B cell (primary cell): ENCODE data around the gene NEO1. TPM values are rescaled to one million over a fixed set of nuclear protein-coding genes. Genes with fewer than 3 reads are reported as not detected.

Experiments
- ATAC-seq: fragments of 200-7000 bp; cut with Tn5 transposase; one replicate; pipeline ENCODE4 v1.10.0; 2021; ENCODE audit warnings: low read depth, mild to moderate bottlenecking, moderate number of reproducible peaks, moderate library complexity
- CTCF ChIA-PET: fragments of 350-600 bp; sonication (Branson Sonifier 250); formaldehyde crosslinking; loops from one replicate; lab custom pipeline; 2021; ENCODE audit warnings: antibody characterized with exemption, inconsistent platforms; lab: Charles Lee
- POLR2A ChIA-PET: fragments of 350-600 bp; sonication (Branson Sonifier 250); formaldehyde crosslinking; loops from one replicate; lab custom pipeline; 2021; ENCODE audit warnings: antibody characterized with exemption; lab: Charles Lee
- DNase-seq: peaks from one replicate; pipeline ENCODE4 v3.0.0; 2013
- H2AFZ ChIP-seq: 2 replicates; pipeline ENCODE4 v1.6.1; 2012; ENCODE audit warnings: mild to moderate bottlenecking, low read depth, low read length; ENCODE audit not compliant: insufficient read depth, poor library complexity, severe bottlenecking
- H3K27ac ChIP-seq, 2 donors: 1 replicate in 1 of 2; 2 replicates in 1 of 2; pipeline ENCODE4 v1.5.1; 2012 to 2013; ENCODE audit warnings: low read length in 2 of 2, mild to moderate bottlenecking in 2 of 2, moderate library complexity in 1 of 2
- H3K27me3 ChIP-seq, 4 experiments: fragments of 200-600 bp in 1 of 4; sonication (generic) in 1 of 4; replicated peaks in 1 of 4; 1 replicate in 2 of 4; 2 replicates in 2 of 4; pipeline versions ENCODE4 v1.6.1 to v1.7.0; 2013 to 2016; ENCODE audit warnings: low read length in 3 of 4, mild to moderate bottlenecking in 2 of 4, mixed read lengths in 1 of 4, moderate library complexity in 1 of 4; ENCODE audit not compliant: insufficient read depth in 4 of 4, control insufficient read depth in 3 of 4; ENCODE audit errors: control extremely low read depth in 1 of 4
- H3K36me3 ChIP-seq, 2 experiments: replicated peaks in 1 of 2; 1 replicate in 1 of 2; 2 replicates in 1 of 2; pipeline versions ENCODE4 v1.6.1 to v1.7.1; 2013; ENCODE audit warnings: low read length in 1 of 2; ENCODE audit not compliant: insufficient read depth in 2 of 2, control insufficient read depth in 1 of 2; ENCODE audit errors: control extremely low read depth in 1 of 2, extremely low read depth in 1 of 2
- H3K4me1 ChIP-seq, 2 donors: fragments of 200-600 bp in 1 of 2; sonication (generic) in 1 of 2; 1 replicate in 1 of 2; 2 replicates in 1 of 2; pipeline versions ENCODE4 v1.5.1 to v1.6.1; 2013 to 2017; ENCODE audit warnings: low read length in 2 of 2; ENCODE audit not compliant: control insufficient read depth in 2 of 2, insufficient read depth in 2 of 2
- H3K4me2 ChIP-seq: replicated peaks from 2 replicates; pipeline ENCODE3; 2012; ENCODE audit warnings: mild to moderate bottlenecking, low read depth, low read length; ENCODE audit not compliant: poor library complexity, severe bottlenecking
- H3K4me3 ChIP-seq, 5 experiments: fragments of 200-600 bp in 1 of 5; sonication (generic) in 1 of 5; 1 replicate in 3 of 5; 2 replicates in 2 of 5; pipeline versions ENCODE4 v1.5.1 to v1.7.0; 2011 to 2016; ENCODE audit warnings: low read length in 4 of 5, mild to moderate bottlenecking in 4 of 5, low read depth in 2 of 5, control low read depth in 1 of 5, moderate library complexity in 1 of 5; ENCODE audit not compliant: insufficient read depth in 1 of 5; ENCODE audit errors: control extremely low read depth in 1 of 5, extremely low read depth in 1 of 5
- H3K79me2 ChIP-seq: fragments of 200-600 bp; sonication (generic); one replicate; pipeline ENCODE4 v1.6.0; 2016; ENCODE audit warnings: low read length; ENCODE audit not compliant: control insufficient read depth, insufficient read depth
- H3K9ac ChIP-seq: fragments of 200-600 bp; sonication (generic); 2 replicates; pipeline ENCODE4 v1.6.1; 2017; ENCODE audit warnings: mild to moderate bottlenecking, low read length, moderate library complexity
- H3K9me3 ChIP-seq, 3 donors: one replicate each; pipeline versions ENCODE4 v1.6.1 to v1.7.1; 2013; ENCODE audit warnings: low read length in 2 of 3; ENCODE audit not compliant: control insufficient read depth in 2 of 3, insufficient read depth in 1 of 3; ENCODE audit errors: control extremely low read depth in 1 of 3
- H4K20me1 ChIP-seq: 2 replicates; pipeline ENCODE4 v1.6.0; 2012; ENCODE audit warnings: mild to moderate bottlenecking, low read length; ENCODE audit not compliant: insufficient read depth, control insufficient read depth, poor library complexity, severe bottlenecking
- H3K27ac Mint-ChIP-seq: one replicate; pipeline ENCODE4 v1.8.0; 2021; ENCODE audit warnings: mixed read lengths
- H3K27me3 Mint-ChIP-seq: one replicate; pipeline ENCODE4 v1.8.0; 2021; ENCODE audit warnings: mixed read lengths
- H3K4me1 Mint-ChIP-seq: one replicate; pipeline ENCODE4 v1.8.0; 2021; ENCODE audit warnings: mixed read lengths
- H3K4me3 Mint-ChIP-seq: one replicate; pipeline ENCODE4 v1.8.0; 2021; ENCODE audit warnings: mixed read lengths
- H3K9me3 Mint-ChIP-seq: one replicate; pipeline ENCODE4 v1.8.0; 2022; ENCODE audit warnings: mixed read lengths; ENCODE audit not compliant: insufficient read depth
- CTCF ChIP-seq: fragments of 200-600 bp; IDR thresholded peaks from one replicate; pipeline ENCODE4 v1.8.0; 2022; ENCODE audit warnings: antibody characterized with exemption, mild to moderate bottlenecking
- EZH2 ChIP-seq: IDR thresholded peaks from 2 replicates; pipeline ENCODE4 v1.6.1; 2012; ENCODE audit warnings: borderline replicate concordance, low read depth, mild to moderate bottlenecking, moderate library complexity, low read length; ENCODE audit not compliant: insufficient read depth, poor library complexity, severe bottlenecking
- WGBS: methylation state at CpG from one replicate; pipeline ENCODE4 v1.1.5; 2013; ENCODE audit warnings: missing lambda C conversion rate; ENCODE audit not compliant: insufficient coverage; 5-methylcytosine and 5-hydroxymethylcytosine counted together
- intact Hi-C: fragments of 100-400 bp; cut with micrococcal nuclease; formaldehyde crosslinking; loops from one replicate; pipeline ENCODE4 v1.10.0; 2022
- polyA plus RNA-seq: library from polyadenylated mRNA; depleted of rRNA; stranded (reverse); fragments of >200 nt; gene quantifications from 2 replicates; pipeline ENCODE4 v1.2.3, GENCODE V29; 2012
- total RNA-seq, 2 donors: library from RNA; stranded (reverse); fragments of 120-200 nt in 1 of 2; gene quantifications; 1 replicate in 1 of 2; 2 replicates in 1 of 2; pipeline versions ENCODE4 v1.2.3 to v1.2.4, GENCODE V29; 2013 to 2022

The NEO1 gene
- total and polyA plus RNA-seq, 2 donors (not counting 1 experiment from before 2014, with no cell fraction given), result 1.3 to 3.9 TPM

- no peak overlapping the region for H3K27ac ChIP-seq
- no peaks in the 10 kb centered on the region for H3K4me1 Mint-ChIP-seq
- no peak overlapping the region for H3K4me3 Mint-ChIP-seq
- no peak overlapping the region for H3K27ac Mint-ChIP-seq
- no peak overlapping the region for H3K4me3 ChIP-seq
- H3K9me3 Mint-ChIP-seq, result no peaks in the 10 kb centered on the region
- DNase-seq, result no peak
- no peaks in the 10 kb centered on the region for H3K4me1 ChIP-seq
- intact Hi-C loops, result no loop called here
- no peak for ATAC-seq
- H3K36me3 ChIP-seq, result no peaks in the 10 kb centered on the region
- TF ChIP-seq CTCF (no peak), EZH2 (no peak)
- H3K27me3 ChIP-seq, result peaks cover 0 to 3% (median 0%) of the 10 kb centered on the region in 4 experiments
- H4K20me1 ChIP-seq, result no peaks in the 10 kb centered on the region
- H3K9me3 ChIP-seq, result no peaks in the 10 kb centered on the region
- no peaks in the 10 kb centered on the region for H3K79me2 ChIP-seq
- H3K9ac ChIP-seq, result no peak overlapping the region
- H3K27me3 Mint-ChIP-seq, result peaks cover 25% of the 10 kb centered on the region
- ChIA-PET POLR2A (no interaction called here), CTCF (interaction anchor here (0.5 kb wide), 1 partner anchor 1860 kb away, joined by 3 read pairs; no protein-coding TSS in a partner anchor)
- no peak overlapping the region for H3K4me2 ChIP-seq
- 98% methylated on average over 4 of the region's 6 CpGs for WGBS
- H2AFZ ChIP-seq, result no peak overlapping the region
Observed at GRCh38 chr15:73015493-73015892, 36.8 kb upstream of the NEO1 start.

- DNase-seq, result no peak
- no peak overlapping the region for H3K4me2 ChIP-seq
- ChIA-PET CTCF (no interaction called here), POLR2A (no interaction called here)
- Mint-ChIP-seq H3K9me3 (no peaks in the 10 kb centered on the region), H3K27me3 (peaks cover 40% of the 10 kb centered on the region), H3K4me1 (no peaks in the 10 kb centered on the region), H3K4me3 (no peak overlapping the region), H3K27ac (no peak overlapping the region)
- no peaks in the 10 kb centered on the region for H3K9me3 ChIP-seq
- TF ChIP-seq EZH2 (no peak), CTCF (no peak)
- H3K4me1 ChIP-seq, result no peaks in the 10 kb centered on the region
- H3K27me3 ChIP-seq, result peaks cover 0 to 3% (median 1%) of the 10 kb centered on the region in 4 experiments
- intact Hi-C loops, result no loop called here
- no peak for ATAC-seq
- H4K20me1 ChIP-seq, result no peaks in the 10 kb centered on the region
- H3K79me2 ChIP-seq, result no peaks in the 10 kb centered on the region
- no peak overlapping the region for H2AFZ ChIP-seq
- H3K36me3 ChIP-seq, result no peaks in the 10 kb centered on the region
- H3K27ac ChIP-seq, result no peak overlapping the region
- H3K9ac ChIP-seq, result no peak overlapping the region
- no CpG with 5 or more reads among the region's 1 CpG for WGBS
- H3K4me3 ChIP-seq, result no peak overlapping the region
Observed at GRCh38 chr15:73017987-73018386, 34.3 kb upstream of the NEO1 start.
